ENCODE results near the gene TRPT1. TPM values are rescaled to one million over a fixed set of nuclear protein-coding genes. Genes with fewer than 3 reads are reported as not detected.

TRPT1 gene
- total RNA-seq, 1 donor from 2014 or later = 22.4 TPM

- TF ChIP-seq CTCF (IDR thresholded peaks at IDR 0.05) = peak; percentile 76
- DNase-seq = peak; percentile 90
- Histone ChIP-seq H3K27me3 (no peaks in the 10 kb centered on the region), H3K27ac (no peak overlapping the region), H3K4me3 (no peak overlapping the region), H3K9me3 (no peaks in the 10 kb centered on the region), H3K36me3 (peaks cover 48% of the 10 kb centered on the region), H3K4me1 (peaks cover 47% of the 10 kb centered on the region)
- intact Hi-C loops (cut with DNase I) = loop anchor here (5.0 kb wide), 1 partner anchor 98 kb away; the partner anchor contains the start of gene CATSPERZ
- ATAC-seq = peak; percentile 76
Measured at GRCh38 chr11:64204464-64204989, 21.5 kb downstream of the TRPT1 start.

- Histone ChIP-seq H3K4me3 (no peak overlapping the region), H3K27ac (no peak overlapping the region), H3K36me3 (peaks cover 53% of the 10 kb centered on the region), H3K9me3 (no peaks in the 10 kb centered on the region), H3K27me3 (no peaks in the 10 kb centered on the region), H3K4me1 (peaks cover 47% of the 10 kb centered on the region)
- ATAC-seq (no peak), DNase-seq (no peak)
- intact Hi-C loops (cut with DNase I) = loop anchor here (5.0 kb wide), 1 partner anchor 98 kb away; the partner anchor contains the start of gene CATSPERZ
- no peak for TF ChIP-seq CTCF (IDR thresholded peaks at IDR 0.05)
Measured at GRCh38 chr11:64204080-64204440, 21.9 kb downstream of the TRPT1 start.

- H3K27ac ChIP-seq = no peak overlapping the region
- no peak for DNase-seq
- H3K4me3 ChIP-seq = no peak overlapping the region
- no peaks in the 10 kb centered on the region for H3K27me3 ChIP-seq
- H3K36me3 ChIP-seq = peaks cover 58% of the 10 kb centered on the region
- H3K4me1 ChIP-seq = peaks cover 42% of the 10 kb centered on the region
- intact Hi-C loops (cut with DNase I) = loop anchor here (5.0 kb wide), 1 partner anchor 99 kb away; the partner anchor contains the start of gene CATSPERZ
- no peak for ATAC-seq
- no peak for TF ChIP-seq CTCF (IDR thresholded peaks at IDR 0.05)
- no peaks in the 10 kb centered on the region for H3K9me3 ChIP-seq
Measured at GRCh38 chr11:64203421-64204079, 22.4 kb downstream of the TRPT1 start.

GRCh38 chr11:64202992-64203391, 23.0 kb downstream of the TRPT1 start:
- H3K4me1 ChIP-seq = peaks cover 36% of the 10 kb centered on the region
- no peaks in the 10 kb centered on the region for H3K27me3 ChIP-seq
- no peak for TF ChIP-seq CTCF (IDR thresholded peaks at IDR 0.05)
- no peak overlapping the region for H3K27ac ChIP-seq
- DNase-seq (no peak), ATAC-seq (no peak)
- H3K4me3 ChIP-seq = no peak overlapping the region
- H3K9me3 ChIP-seq = no peaks in the 10 kb centered on the region
- intact Hi-C loops (cut with DNase I) = loop anchor here (5.0 kb wide), 1 partner anchor 99 kb away; the partner anchor contains the start of gene CATSPERZ
- peaks cover 63% of the 10 kb centered on the region for H3K36me3 ChIP-seq

GRCh38 chr11:64201543-64201942, 24.4 kb downstream of the TRPT1 start:
- Histone ChIP-seq H3K4me1 (peaks cover 22% of the 10 kb centered on the region), H3K4me3 (no peak overlapping the region), H3K36me3 (peaks cover 78% of the 10 kb centered on the region), H3K9me3 (no peaks in the 10 kb centered on the region), H3K27me3 (no peaks in the 10 kb centered on the region), H3K27ac (no peak overlapping the region)
- no peak for TF ChIP-seq CTCF (IDR thresholded peaks at IDR 0.05)
- no peak for ATAC-seq
- intact Hi-C loops (cut with DNase I) = loop anchor here (5.0 kb wide), 1 partner anchor 101 kb away; the partner anchor contains the start of gene CATSPERZ
- no peak for DNase-seq
